GDM1 (cell line): ENCODE results near the gene GPX5.
"Not testable (repeated sequence)": the region's sequence is repeated elsewhere in the genome, so short reads cannot be mapped to it uniquely, and the experiment has no call there.

ENCODE experiments used
- DNase-seq: peaks from one replicate; lab custom pipeline; 2025; lab: John Stamatoyannopoulos, UW

The GPX5 gene

DNA sequence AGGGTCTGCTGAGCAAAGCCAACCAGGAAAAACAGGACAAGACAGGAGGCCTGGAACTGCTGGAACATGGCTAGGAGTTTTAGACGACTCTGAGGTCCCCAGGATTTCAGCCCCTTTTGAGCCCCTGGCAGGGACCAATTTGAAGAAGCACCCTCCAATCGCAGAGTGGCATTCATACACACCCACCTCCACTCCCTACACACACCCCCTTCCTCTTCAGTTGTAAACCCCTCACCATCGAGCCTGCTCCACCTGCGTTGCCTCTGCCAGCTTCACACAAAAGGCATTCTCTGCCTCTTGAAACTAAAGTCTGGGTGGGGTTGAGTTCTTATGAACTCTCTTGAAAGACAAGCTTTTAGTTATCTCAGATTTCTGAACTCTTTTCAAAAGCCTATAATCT, 10.0 kb upstream of the GPX5 start, which contains the start of gene GPX6:
GPX6 (minus strand) TSS at position 118 of the 400 bp plus-strand sequence; CDS start at position 68, 50 bp downstream.
- no peak for DNase-seq

DNA sequence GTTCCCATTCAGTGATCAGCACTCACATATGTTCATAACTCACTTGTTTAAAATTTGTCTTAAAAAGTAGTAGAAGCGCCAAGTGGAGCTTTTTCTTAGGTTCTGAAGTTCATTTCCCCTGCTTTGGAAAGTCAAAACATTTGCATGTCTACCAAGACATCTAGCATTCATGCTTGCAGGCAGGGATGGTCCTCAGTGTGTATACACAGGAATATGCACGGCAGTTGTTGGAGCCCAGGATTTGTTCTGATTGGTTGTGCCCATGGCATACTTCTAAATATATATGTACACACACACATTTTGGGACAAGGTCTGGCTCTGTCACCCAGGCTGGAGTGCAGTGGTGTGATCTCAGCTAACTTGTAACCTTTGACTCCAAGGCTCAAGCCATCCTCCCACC, 7.7 kb upstream of the GPX5 start:
- DNase-seq: no peak

GRCh38 chr6:28522594-28523240, 3.0 kb upstream of the GPX5 start:
- no peak for DNase-seq

DNA sequence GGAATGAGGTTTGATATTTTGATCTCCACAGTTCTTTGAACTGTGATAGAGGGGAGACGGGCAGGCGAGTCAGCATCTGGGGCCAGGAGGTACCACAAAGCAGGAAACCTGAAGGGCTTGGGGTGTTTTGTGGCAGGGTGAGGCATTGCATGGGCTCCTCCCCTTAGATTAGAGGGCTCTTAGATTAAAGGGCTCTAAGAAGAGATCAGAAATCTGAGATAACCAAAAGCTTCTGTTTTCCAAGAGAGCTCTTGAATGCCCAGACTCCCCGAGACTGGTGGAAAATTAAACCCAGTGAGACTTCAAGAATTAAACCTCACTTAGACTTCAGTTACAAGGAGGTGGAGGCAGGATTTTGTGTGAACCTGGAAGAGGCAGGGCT, 2.4 kb upstream of the GPX5 start:
- DNase-seq: no peak

DNA sequence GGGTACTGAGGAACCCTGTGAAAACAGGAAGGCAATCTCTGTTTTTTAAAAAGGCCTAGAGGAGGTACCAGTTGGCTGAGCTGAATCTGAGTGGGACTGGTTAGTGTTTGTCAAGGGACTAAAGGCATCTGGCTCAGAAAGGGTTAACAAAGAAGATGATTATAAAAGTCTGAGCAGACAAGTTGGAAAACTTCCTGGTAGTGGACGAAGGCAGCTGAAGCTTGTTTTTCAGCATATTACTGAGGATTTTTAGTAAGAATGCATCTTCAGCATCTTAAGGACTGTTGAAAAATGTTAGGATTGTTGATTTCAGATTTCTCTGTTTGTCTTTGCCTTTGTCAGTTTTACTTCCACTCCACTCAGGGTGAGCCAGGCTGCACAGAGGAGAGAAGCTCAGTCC, 5.1 kb downstream of the GPX5 start:
- no peak for DNase-seq

DNA sequence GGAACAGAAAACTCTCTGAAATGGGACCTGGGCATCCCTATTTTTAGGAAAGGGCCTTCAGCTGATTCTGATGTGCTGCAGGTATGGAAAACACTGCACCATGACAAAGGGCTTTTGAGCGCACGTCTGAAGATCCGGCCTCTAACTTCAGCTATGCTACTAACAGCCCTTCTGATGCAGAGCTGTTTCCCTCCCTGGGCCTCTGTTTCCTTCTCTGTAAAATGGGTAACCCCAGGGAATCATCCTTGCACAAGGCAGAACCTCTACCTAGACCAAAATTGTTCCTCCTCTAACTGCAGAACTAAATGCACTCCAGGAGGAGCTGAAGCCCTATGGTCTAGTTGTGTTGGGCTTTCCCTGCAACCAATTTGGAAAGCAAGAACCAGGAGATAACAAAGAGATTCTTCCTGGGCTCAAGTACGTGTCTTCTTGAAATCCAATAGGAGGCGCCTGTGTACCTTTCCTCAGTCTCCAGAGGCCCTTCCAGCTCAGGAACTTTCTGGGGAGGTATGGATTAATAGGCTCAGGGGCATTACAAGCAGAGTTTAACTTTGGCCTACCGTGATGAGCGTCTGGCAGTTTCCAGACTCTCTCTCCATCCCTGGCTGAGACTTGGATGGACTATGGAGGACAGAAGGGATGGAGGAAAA, 5.9 kb downstream of the GPX5 start:
- DNase-seq: no peak

DNA sequence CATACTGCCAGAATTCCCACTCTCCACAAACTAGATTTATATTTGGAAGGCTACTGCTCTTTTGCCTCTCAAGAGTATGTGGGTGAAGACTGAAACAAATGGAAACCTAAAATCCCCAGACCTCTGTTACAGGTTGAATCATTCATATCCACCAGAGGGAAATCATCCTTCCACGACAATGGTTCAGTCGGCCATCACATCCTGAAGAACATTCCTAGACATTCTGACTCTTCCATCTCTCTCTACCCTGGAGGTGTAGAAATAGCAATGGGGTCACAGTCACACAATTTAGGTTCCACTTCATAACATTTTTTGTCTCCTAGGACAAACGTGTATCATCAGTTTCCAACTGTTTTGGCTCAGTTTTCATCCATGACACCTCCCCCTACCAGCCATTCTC, 8.6 kb downstream of the GPX5 start:
- no peak for DNase-seq

GRCh38 chr6:28534875-28535274, 9.2 kb downstream of the GPX5 start:
- DNase-seq: no peak

GRCh38 chr6:28537065-28537464, 11.4 kb downstream of the GPX5 start:
- DNase-seq: no peak

DNA sequence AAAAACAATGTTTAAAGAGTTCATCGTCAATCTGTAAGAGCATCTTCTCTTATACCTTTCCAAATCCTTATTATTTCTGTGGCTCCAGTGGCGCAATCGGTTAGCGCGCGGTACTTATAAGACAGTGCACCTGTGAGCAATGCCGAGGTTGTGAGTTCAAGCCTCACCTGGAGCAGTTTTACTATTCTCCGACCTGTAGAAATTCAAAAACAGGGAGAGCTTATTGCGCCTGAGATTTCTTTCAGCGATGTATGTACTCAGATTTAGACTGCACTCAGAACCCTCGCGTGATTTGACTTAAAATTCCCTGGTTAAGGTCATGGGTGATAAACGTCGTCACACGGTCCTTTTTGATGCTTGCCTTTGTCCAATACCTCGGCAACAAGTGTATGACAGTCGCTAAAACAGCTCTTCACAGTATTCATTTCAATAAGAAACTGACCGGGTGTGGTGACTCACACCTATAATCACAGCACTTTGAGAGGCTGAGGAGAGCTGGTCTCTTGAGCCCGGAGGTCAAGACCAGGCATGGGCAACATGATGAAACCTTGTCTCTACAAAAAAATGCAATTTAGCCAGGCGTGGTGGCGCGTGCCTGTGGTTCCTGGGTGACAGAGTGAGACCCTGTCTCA, 11.9 kb downstream of the GPX5 start:
- DNase-seq: no peak

DNA sequence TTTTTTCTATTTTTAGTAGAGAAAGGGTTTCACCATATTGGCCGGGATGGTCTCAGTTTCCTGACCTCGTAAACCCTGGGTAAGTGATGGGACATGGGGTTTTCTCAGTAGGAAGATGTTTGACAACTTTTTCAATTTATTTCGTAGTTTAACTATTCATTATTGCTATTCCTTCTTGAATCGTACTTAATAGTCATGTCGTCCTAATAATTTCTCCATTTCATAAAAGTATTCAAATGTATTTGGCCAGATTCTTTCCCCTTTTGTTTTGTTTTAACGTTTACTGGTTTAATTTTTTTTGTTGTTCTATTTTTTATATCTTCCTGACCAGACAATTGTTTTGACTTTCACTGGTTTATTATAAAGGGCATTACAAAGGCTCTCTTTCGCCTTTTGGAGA, 16.3 kb downstream of the GPX5 start:
- DNase-seq: no peak

DNA sequence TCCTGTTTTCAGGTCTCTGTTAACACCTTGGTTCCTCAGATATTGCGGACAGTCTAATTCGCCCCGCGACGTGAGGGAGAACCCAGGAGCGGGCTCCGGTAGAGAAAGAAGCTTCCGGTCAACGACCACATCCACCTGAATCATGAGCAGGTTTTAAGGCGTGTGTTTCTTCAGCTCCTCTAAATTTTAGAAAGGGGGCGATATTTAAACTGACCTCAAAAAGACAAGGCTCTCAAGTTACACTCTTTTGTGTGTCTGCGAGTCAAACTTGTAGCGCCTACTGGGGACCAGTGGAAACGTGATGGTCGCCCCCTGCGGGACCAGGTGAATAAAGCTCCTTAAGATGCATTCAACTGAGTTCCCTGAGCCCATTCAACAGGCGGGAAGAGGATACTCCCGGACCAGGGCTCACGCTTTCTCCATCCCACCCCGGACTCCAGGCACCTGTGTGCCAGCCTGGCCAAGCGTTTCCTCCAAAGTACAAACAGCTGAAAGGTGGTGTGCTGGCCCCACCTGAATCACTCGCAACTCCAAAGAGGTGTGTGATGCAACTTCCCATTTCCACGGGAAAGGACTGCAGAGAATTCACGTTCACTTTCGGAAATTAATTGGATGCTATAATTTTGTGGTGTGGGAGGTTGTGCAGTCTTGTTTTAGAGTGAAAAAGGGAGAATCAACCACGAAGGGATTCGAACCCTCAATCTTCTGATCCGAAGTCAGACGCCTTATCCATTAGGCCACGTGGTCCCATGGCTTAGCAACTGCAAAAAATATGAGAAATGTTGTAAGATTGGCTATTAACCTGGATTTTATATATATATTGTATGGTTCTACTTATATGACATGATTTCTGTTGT, 17.0 kb downstream of the GPX5 start:
- peak; percentile 53 for DNase-seq

DNA sequence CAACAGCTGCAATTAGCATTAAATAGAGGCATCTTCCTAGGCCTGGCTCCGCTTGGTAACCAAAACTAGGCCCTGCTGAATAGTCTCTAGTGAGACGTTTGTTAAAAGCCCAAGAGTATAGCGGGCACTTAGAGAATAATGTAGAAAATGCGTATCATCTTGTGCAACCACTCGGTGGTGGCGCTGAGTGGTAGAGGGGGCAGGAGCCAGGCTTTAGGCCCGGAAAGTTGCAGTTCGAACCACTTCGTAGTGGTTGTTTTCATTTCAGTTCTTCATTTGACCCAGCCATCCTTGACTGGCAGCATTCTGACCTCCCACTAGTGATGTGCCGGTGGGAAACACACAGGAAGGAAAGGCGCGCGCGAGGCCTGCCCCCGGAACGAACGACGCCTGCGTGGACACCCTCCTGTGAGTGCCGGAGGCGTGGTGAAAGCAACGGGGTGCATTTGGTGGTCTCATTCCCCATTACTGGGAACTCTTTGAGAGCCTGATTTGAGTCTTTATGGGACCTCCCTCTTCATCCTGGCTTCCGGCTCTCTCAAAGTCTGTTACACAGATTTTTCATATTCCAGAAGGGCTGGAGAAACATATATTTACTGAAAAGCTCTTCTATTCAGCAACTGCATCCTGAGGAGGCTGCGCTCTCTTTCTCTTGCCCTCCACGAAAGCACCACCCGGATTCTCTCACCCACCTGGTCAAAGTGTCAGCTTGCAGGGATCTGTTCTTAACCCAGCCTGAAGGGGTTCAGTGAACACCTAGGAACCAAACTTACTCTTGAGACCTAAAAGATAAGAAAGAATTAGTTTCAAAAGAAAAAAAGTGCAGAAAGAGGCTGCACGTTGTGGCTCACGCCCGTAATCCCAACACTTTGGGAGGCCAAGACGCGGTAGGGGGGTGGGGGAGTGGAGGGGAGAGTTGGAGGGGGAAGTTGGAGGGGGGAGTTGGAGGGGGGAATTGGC, 18.2 kb downstream of the GPX5 start:
- peak; percentile 22 for DNase-seq

DNA sequence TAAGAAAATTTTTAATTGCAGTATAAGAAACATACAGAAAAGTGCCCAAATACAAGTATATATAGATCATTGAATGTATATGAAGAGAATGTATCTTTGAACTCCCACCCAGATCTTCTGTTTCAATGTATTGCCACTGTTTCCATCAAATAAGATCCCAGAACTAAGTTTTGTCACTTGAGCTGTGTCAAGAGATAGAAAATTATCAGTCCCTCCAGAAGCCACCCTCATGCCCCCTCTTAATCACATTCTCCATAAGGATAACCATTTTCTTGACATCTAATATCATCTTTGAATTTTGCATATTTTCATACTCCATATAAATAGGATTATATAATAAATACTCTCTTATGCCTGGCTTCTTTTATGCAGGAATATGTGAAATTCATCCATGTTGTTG, 20.3 kb downstream of the GPX5 start:
- DNase-seq: no peak

DNA sequence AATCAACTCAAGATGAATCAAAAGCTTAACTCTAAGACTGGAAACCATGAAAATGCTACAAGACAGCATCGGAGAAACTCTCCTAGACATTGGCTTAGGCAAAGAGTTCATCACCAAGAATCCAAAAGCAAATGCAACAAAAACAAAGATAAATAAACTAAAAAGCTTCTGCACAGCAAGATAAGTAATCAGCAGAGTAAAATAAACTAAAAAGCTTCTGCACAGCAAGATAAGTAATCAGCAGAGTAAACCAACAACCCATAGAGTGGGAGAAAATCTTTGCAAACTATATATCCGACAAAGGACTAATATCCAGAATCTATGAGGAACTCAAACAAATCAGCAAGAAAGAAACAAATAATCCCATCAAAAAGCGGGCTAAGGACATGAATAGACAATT, 21.3 kb downstream of the GPX5 start:
- not testable (repeated sequence) for DNase-seq

DNA sequence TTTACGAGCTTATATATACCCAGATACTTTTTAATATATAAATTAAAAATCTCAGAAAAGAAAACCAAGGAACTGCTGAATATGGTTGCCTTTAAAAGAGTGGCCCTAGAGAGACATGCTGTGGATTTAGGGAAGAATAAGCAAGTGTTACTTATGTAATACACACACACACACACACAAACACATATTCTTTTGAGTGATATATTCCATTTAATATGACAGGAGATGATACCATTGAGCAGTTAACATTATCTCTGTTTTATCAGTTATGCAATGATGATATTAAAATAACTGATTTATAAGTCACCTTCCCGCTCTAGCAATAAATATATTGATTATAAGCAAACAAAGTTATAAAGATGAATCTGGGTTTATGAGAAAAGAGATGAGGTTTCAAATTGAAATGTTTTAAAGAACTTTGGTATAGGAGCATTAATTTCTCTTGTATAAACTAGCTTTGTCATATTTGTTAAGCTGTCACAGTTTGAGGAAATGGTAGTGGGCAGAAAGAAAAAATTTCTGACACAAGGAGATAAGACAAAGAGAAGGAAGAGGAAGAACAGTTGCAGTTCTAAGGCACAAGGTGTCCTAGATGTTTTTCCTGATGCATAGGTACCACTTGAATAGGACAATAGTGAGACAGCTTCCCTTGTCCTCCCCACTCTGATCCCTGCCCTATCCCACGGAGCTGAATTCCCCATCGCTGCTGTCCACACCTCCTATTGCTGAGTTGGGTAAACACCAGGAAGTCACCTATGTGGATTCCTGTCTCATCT, 26.4 kb downstream of the GPX5 start:
- DNase-seq: no peak

GRCh38 chr6:28553384-28553985, 27.8 kb downstream of the GPX5 start:
- DNase-seq: no peak

DNA sequence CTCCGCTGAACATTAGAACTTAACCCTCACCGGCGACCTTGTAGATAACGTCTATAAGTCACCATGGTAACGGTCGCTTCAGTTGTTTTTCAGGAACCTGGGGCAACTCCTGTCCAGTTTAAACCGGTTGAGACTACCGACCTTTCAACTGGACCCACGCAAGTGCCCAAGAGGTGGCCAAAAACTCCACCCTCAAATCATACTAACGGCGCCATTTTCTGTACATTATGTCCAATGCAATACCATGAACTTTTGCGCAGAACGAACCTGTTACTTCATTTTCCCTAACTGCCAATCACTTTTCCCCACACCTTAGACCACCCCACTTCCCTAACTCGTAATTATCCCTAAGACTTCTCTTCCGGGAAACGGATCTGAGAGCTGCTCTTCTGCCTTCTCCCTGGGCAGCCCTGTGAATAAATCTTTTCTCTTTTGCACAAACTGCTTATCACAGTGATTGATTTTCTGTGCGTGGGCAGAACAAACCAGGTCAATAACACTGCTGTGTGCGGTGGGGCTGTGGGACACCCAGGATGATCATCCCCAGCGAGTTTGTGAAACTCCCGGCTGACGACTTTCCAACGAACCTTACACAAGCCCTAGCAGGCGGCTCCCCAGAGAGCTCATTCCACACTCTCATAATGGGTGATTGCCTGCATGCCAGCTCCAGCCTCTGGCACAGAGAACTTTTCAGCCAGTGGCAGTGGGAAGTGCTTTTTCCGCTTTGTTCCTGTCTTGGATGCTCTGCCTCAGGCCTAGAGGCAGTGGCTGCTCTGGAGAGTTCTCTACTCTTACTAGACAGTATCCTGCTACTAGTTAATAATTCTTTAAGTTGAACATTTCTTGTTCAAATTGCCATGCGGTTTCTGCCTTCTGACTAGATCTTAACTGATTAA, 28.6 kb downstream of the GPX5 start:
- DNase-seq: no peak

GRCh38 chr6:28555136-28555535, 29.5 kb downstream of the GPX5 start:
- DNase-seq: no peak
